Activated T-helper 2 cell treated with anti-CD3 and anti-CD28 coated beads, Interferon-gamma antibody, Interleukin-2, Interleukin-4, amounts not matched to agents 10 μg/mL and 5 μg/mL and 100 μg/mL, durations not matched to agents 14 hours and 24 hours and 36 hours (primary cell): ENCODE results near the gene NR3C2. TPM values are rescaled to one million over a fixed set of nuclear protein-coding genes. Genes with fewer than 3 reads are reported as not detected.

Experiments used
- DNase-seq: peaks from one replicate; pipeline ENCODE4 v3.0.0; 2021; ENCODE audit warnings: low spot score
- H3K27ac Mint-ChIP-seq: one replicate; pipeline ENCODE4 v1.8.0; 2021; ENCODE audit warnings: mixed read lengths
- H3K27me3 Mint-ChIP-seq: one replicate; pipeline ENCODE4 v1.8.0; 2021; ENCODE audit warnings: low read depth, mixed read lengths
- H3K36me3 Mint-ChIP-seq: one replicate; pipeline ENCODE4 v1.8.0; 2021; ENCODE audit warnings: low read depth, mixed read lengths
- H3K4me1 Mint-ChIP-seq: one replicate; pipeline ENCODE4 v1.8.0; 2021; ENCODE audit warnings: low read depth, mixed read lengths
- H3K4me3 Mint-ChIP-seq: one replicate; pipeline ENCODE4 v1.8.0; 2021; ENCODE audit warnings: low read depth, mild to moderate bottlenecking, moderate library complexity, mixed read lengths
- H3K9me3 Mint-ChIP-seq: one replicate; pipeline ENCODE4 v1.8.0; 2021; ENCODE audit warnings: mixed read lengths
- intact Hi-C: fragments of 100-400 bp; cut with micrococcal nuclease; formaldehyde crosslinking; loops from one replicate; pipeline ENCODE4 v1.15.1; 2023
- total RNA-seq: library from RNA; stranded (reverse); gene quantifications from 2 replicates; pipeline ENCODE4 v1.2.3, GENCODE V29; 2022

Gene NR3C2
- total RNA-seq, 1 donor from 2014 or later = 0.32 TPM

GRCh38 chr4:148261848-148262247 lies 180.4 kb downstream of the NR3C2 start:
- H3K27ac Mint-ChIP-seq = no peak overlapping the region
- H3K36me3 Mint-ChIP-seq = no peaks in the 10 kb centered on the region
- no peaks in the 10 kb centered on the region for H3K9me3 Mint-ChIP-seq
- DNase-seq = no peak
- no peaks in the 10 kb centered on the region for H3K27me3 Mint-ChIP-seq
- H3K4me1 Mint-ChIP-seq = no peaks in the 10 kb centered on the region
- intact Hi-C loops = no loop called here
- no peak overlapping the region for H3K4me3 Mint-ChIP-seq

DNA sequence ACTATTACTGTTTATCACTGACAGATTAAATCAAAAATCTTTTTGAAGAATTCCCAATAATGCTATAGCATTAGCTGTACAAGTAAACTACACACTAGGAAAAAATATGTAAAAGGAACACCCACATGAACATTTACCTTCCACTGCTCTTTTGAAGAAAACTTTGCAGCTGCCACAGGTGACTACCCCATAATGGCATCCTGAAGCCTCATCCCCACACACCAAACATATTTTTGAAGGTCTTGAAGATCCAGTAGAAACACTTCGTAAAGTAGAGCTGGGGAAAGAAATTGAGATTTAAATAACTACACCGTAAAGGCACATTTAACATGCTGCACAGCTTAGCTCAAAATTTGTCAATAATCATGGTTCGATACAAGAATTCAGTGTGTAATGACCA lies 182.4 kb downstream of the NR3C2 start:
- Mint-ChIP-seq H3K4me1 (no peaks in the 10 kb centered on the region), H3K27ac (no peak overlapping the region), H3K9me3 (no peaks in the 10 kb centered on the region), H3K27me3 (no peaks in the 10 kb centered on the region), H3K4me3 (no peak overlapping the region), H3K36me3 (no peaks in the 10 kb centered on the region)
- no peak for DNase-seq
- intact Hi-C loops = no loop called here

DNA sequence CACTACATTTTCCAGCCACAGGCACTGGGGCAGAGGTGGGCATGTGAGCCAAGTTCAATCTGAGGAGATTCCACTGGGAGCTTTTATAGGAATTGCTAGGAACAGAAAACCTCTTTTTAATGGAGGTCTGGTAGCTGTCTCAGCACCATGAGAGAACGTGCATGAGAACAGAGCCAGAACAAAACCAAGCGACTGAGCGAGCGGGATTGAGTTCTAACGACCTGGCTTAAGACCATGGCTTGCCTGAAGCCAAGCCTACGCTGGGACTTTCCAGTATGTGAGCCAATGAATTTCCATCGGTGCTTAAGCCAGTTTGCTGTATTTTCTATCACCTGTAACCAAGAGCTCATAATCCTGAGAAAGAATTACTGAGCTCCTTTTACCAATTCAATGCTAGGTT lies 183.7 kb downstream of the NR3C2 start:
- Mint-ChIP-seq H3K4me1 (no peaks in the 10 kb centered on the region), H3K27ac (no peak overlapping the region), H3K27me3 (no peaks in the 10 kb centered on the region), H3K9me3 (no peaks in the 10 kb centered on the region), H3K36me3 (no peaks in the 10 kb centered on the region), H3K4me3 (no peak overlapping the region)
- intact Hi-C loops = no loop called here
- DNase-seq = no peak

DNA sequence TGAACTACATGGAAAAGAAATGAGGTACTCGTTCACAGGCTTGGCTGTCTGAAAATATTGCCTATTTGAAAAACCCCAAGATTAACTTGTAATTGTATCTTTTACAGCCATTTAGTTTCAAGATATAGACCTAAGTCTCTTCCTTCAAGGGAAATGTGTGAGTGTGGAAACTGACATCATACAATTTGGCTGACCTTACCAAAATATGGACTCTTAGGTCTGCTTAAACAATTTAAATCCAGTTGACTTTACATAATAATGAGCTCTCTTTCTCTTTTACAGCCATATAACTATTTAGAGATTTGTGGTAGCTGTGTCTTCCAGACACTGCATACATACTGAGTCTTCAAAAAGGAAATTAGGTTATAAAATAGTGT lies 186.9 kb downstream of the NR3C2 start:
- intact Hi-C loops = no loop called here

DNA sequence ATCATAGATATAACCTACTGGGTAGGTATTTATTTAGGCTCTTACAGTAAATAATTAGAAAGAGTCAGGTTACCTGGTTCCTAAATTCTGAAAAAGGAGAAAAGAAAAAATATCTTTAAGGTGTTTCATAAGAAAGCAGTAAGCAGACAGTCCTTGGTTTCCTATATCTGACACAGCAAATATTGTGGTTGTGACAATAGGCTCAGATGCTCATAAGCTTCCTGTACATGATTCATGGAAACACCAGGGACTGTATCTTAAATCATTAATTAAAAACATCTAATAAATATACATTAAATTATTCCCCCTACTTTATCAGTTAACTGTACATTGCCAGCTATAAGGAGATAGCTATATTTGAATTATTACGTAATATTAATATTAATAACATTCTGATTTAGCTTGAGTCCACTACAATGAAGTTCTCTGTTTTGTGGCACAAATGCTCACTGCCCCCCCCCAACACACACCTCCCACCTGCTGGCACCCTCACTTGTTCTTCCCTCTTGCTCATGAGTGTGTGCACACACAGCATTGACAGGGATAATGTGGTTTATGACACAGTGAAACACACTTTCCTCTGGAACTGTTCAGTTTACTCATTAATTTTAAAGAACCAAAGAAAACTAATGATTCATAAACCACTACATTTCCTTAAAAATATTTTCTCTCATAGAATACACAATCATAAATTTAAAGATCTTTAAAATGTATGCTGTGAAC lies 187.4 kb downstream of the NR3C2 start:
- H3K9me3 Mint-ChIP-seq = no peaks in the 10 kb centered on the region
- no peak overlapping the region for H3K27ac Mint-ChIP-seq
- H3K4me3 Mint-ChIP-seq = no peak overlapping the region
- DNase-seq = no peak
- H3K27me3 Mint-ChIP-seq = no peaks in the 10 kb centered on the region
- intact Hi-C loops = no loop called here
- no peaks in the 10 kb centered on the region for H3K4me1 Mint-ChIP-seq
- H3K36me3 Mint-ChIP-seq = no peaks in the 10 kb centered on the region

More for the DNA sequence above, 186.9 kb downstream of the NR3C2 start:
- no peak overlapping the region for H3K27ac Mint-ChIP-seq
- H3K4me3 Mint-ChIP-seq = no peak overlapping the region
- H3K4me1 Mint-ChIP-seq = no peaks in the 10 kb centered on the region
- no peaks in the 10 kb centered on the region for H3K36me3 Mint-ChIP-seq
- H3K27me3 Mint-ChIP-seq = no peaks in the 10 kb centered on the region
- H3K9me3 Mint-ChIP-seq = no peaks in the 10 kb centered on the region
- DNase-seq = no peak

DNA sequence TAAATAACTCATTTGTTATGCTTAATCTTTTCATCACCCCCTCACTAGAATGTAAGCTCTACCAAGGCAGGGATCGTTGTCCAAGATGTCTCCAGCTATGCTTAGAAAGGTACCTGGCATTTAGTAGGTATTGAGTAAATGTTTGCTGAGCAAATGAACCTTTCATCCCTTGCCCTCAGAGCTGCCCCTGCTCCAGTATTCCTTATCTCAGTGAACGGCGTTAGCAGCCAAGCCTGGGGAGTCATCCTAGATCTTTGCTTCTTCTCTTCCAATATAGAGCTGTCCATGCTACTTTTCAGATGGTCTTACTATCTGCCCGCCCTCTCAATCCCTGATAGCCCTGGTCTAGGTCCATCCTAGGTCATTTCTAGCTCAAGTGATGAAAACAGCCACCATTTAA lies 188.4 kb downstream of the NR3C2 start:
- Mint-ChIP-seq H3K36me3 (no peaks in the 10 kb centered on the region), H3K27ac (no peak overlapping the region), H3K9me3 (no peaks in the 10 kb centered on the region), H3K27me3 (no peaks in the 10 kb centered on the region), H3K4me3 (no peak overlapping the region), H3K4me1 (no peaks in the 10 kb centered on the region)
- DNase-seq = no peak
- intact Hi-C loops = no loop called here

DNA sequence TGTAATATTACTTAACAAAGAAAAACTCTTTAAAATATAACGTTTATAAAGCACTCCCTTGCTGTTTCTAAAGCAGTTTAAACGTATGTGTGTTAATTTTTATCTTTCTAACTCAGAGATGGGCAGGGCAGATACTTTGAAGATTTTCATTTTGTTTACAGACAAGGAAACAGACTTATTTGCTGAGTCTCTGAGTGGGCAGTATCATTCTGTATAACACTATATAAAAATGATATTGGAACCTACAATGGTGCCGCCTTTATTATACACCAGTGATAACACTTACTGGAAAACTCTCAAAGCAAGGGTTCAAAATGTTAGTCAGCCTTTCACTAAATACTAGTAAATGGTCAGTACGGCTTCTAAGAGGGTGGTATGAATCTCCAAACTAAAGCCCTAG lies 193.4 kb downstream of the NR3C2 start:
- H3K27ac Mint-ChIP-seq = no peak overlapping the region
- H3K4me1 Mint-ChIP-seq = no peaks in the 10 kb centered on the region
- no peaks in the 10 kb centered on the region for H3K9me3 Mint-ChIP-seq
- no peak overlapping the region for H3K4me3 Mint-ChIP-seq
- no peak for DNase-seq
- intact Hi-C loops = no loop called here
- no peaks in the 10 kb centered on the region for H3K27me3 Mint-ChIP-seq
- H3K36me3 Mint-ChIP-seq = no peaks in the 10 kb centered on the region

DNA sequence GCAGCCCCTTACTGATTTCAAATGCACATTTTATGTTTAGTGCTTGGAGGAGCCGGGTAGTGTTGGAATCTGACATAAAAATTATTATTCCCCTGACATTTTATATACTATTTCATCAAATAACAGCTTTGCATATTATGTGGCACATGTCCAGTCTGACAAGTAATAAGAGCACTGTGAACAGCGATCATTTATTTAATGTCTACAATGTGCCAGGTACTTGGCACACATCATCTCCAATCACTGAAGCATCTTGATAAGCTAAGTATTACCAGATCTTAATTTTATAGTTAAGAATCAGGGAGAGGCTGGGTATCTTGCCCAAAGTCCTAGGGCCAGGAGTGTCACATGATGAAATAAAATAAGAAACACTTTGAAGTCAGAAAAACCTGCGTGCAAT lies 197.2 kb downstream of the NR3C2 start:
- Mint-ChIP-seq H3K9me3 (no peaks in the 10 kb centered on the region), H3K27me3 (no peaks in the 10 kb centered on the region), H3K36me3 (no peaks in the 10 kb centered on the region), H3K27ac (no peak overlapping the region), H3K4me1 (no peaks in the 10 kb centered on the region), H3K4me3 (no peak overlapping the region)
- intact Hi-C loops = no loop called here
- DNase-seq = no peak

- H3K9me3 Mint-ChIP-seq = no peaks in the 10 kb centered on the region
- H3K4me3 Mint-ChIP-seq = no peak overlapping the region
- intact Hi-C loops = no loop called here
- H3K4me1 Mint-ChIP-seq = no peaks in the 10 kb centered on the region
- no peaks in the 10 kb centered on the region for H3K36me3 Mint-ChIP-seq
- no peak for DNase-seq
- H3K27ac Mint-ChIP-seq = no peak overlapping the region
- H3K27me3 Mint-ChIP-seq = no peaks in the 10 kb centered on the region
Observed at GRCh38 chr4:148243837-148244236, 198.4 kb downstream of the NR3C2 start.

DNA sequence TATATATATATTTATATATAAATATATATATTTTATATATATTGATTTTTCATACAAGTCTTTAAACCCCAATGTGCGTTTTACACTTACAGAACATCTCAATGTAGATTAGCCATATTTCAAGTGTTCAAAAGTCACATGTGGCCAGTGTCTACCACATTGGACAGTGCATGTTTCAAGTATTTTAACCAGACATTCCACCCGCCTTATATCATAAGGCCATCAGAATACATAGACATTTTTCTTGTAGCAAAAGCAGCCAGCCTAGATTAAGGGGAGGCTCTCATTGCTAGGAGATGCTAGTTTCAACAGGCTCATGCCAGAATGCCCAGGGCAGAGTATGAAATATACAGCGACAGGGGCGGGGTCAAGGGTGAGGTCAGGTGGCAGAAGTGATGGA lies 202.0 kb downstream of the NR3C2 start:
- no peaks in the 10 kb centered on the region for H3K27me3 Mint-ChIP-seq
- H3K27ac Mint-ChIP-seq = no peak overlapping the region
- H3K9me3 Mint-ChIP-seq = no peaks in the 10 kb centered on the region
- intact Hi-C loops = no loop called here
- DNase-seq = no peak
- H3K4me3 Mint-ChIP-seq = no peak overlapping the region
- no peaks in the 10 kb centered on the region for H3K36me3 Mint-ChIP-seq
- H3K4me1 Mint-ChIP-seq = no peaks in the 10 kb centered on the region

- no peak for DNase-seq
- Mint-ChIP-seq H3K4me3 (no peak overlapping the region), H3K36me3 (no peaks in the 10 kb centered on the region), H3K9me3 (no peaks in the 10 kb centered on the region), H3K27me3 (no peaks in the 10 kb centered on the region), H3K27ac (no peak overlapping the region), H3K4me1 (no peaks in the 10 kb centered on the region)
- intact Hi-C loops = no loop called here
Observed at GRCh38 chr4:148239494-148239985, 202.7 kb downstream of the NR3C2 start.

DNA sequence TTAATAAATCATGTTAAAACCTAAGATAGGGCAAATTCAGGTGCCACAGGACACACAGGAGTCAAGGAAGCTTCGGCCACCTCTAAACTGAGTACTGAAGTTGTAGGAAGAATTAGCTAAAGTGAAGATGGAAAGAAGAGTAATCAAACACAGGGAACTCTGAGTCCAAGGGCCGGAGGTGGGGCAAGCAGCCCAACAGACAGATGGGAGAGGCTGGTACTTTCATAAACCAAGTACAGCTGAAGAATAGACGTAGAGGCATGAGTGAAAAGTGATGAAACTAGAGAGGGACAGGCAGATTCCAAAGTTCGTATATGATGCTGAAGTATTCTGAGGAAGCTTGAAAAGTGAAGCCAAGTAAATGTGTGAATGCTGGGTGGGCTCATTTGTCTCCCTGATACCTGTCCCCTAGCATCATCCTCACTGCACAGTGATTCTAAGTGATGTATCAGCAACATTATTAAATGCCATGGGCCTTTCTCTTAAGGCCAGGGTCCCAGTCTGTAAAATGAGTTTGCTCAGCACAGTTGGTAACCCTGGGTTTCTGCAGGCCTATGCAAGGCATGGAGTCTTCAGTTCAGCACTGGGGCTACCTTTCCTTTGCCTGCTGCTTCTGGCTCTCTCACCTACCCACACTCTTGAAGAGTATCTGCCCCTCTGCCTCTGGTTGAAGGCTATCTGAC lies 203.3 kb downstream of the NR3C2 start:
- intact Hi-C loops = no loop called here

GRCh38 chr4:148238086-148238485 lies 204.1 kb downstream of the NR3C2 start:
- Mint-ChIP-seq H3K4me3 (no peak overlapping the region), H3K4me1 (no peaks in the 10 kb centered on the region)
- intact Hi-C loops = no loop called here

More for the DNA sequence above, 203.3 kb downstream of the NR3C2 start:
- H3K36me3 Mint-ChIP-seq = no peaks in the 10 kb centered on the region
- H3K27me3 Mint-ChIP-seq = no peaks in the 10 kb centered on the region
- H3K4me1 Mint-ChIP-seq = no peaks in the 10 kb centered on the region
- DNase-seq = no peak
- H3K9me3 Mint-ChIP-seq = no peaks in the 10 kb centered on the region
- H3K27ac Mint-ChIP-seq = no peak overlapping the region
- H3K4me3 Mint-ChIP-seq = no peak overlapping the region

More at GRCh38 chr4:148238086-148238485, 204.1 kb downstream of the NR3C2 start:
- H3K36me3 Mint-ChIP-seq = no peaks in the 10 kb centered on the region
- no peak overlapping the region for H3K27ac Mint-ChIP-seq
- no peak for DNase-seq
- H3K9me3 Mint-ChIP-seq = no peaks in the 10 kb centered on the region
- no peaks in the 10 kb centered on the region for H3K27me3 Mint-ChIP-seq
